ENCODE results near the gene RBM20. TPM values are rescaled to one million over a fixed set of nuclear protein-coding genes. Genes with fewer than 3 reads are reported as not detected.
A peak's percentile ranks its signal among the peaks of the same experiment; 100 is the strongest.
"Not testable (repeated sequence)": the region's sequence is repeated elsewhere in the genome, so short reads cannot be mapped to it uniquely, and the experiment has no call there.

RBM20 gene
- polyA plus RNA-seq, 3 donors from 2014 or later = not detected

- Mint-ChIP-seq H3K36me3 (no peaks in the 10 kb centered on the region), H3K9me3 (no peaks in the 10 kb centered on the region), H3K27ac (no peak overlapping the region), H3K4me3 (no peak overlapping the region), H3K27me3 (ENCODE audit: low read depth in 3 of 3) (peaks cover 0 to 4% (median 2%) of the 10 kb centered on the region in 3 donors), H3K4me1 (no peaks in the 10 kb centered on the region)
- no peak for DNase-seq
Measured at GRCh38 chr10:110664483-110665420, 20.6 kb downstream of the RBM20 start.

- not testable (repeated sequence) for H3K27me3 Mint-ChIP-seq (ENCODE audit: low read depth in 3 of 3)
Measured at GRCh38 chr10:110666259-110666658, 22.1 kb downstream of the RBM20 start.

GRCh38 chr10:110666673-110667072 is 22.5 kb downstream of the RBM20 start:
- H3K4me3 Mint-ChIP-seq = no peak overlapping the region
- H3K27ac Mint-ChIP-seq = no peak overlapping the region
- H3K9me3 Mint-ChIP-seq = no peaks in the 10 kb centered on the region
- H3K36me3 Mint-ChIP-seq = no peaks in the 10 kb centered on the region
- peaks cover 0 to 4% (median 0%) of the 10 kb centered on the region in 3 donors for H3K27me3 Mint-ChIP-seq (ENCODE audit: low read depth in 3 of 3)
- DNase-seq = no peak
- peaks cover 0 to under 1% of the 10 kb centered on the region in 2 donors for H3K4me1 Mint-ChIP-seq

More at GRCh38 chr10:110666259-110666658, 22.1 kb downstream of the RBM20 start:
- not testable (repeated sequence) for DNase-seq, H3K27ac Mint-ChIP-seq, H3K36me3 Mint-ChIP-seq, H3K4me3 Mint-ChIP-seq, H3K9me3 Mint-ChIP-seq, H3K4me1 Mint-ChIP-seq

GRCh38 chr10:110667620-110668343 is 23.6 kb downstream of the RBM20 start:
- no peak overlapping the region for H3K27ac Mint-ChIP-seq
- H3K4me1 Mint-ChIP-seq = peaks cover 6 to 12% of the 10 kb centered on the region in 2 donors
- DNase-seq = no peak
- no peaks in the 10 kb centered on the region for H3K9me3 Mint-ChIP-seq
- no peak overlapping the region for H3K4me3 Mint-ChIP-seq
- peaks cover 0 to 4% (median 0%) of the 10 kb centered on the region in 3 donors for H3K27me3 Mint-ChIP-seq (ENCODE audit: low read depth in 3 of 3)
- no peaks in the 10 kb centered on the region for H3K36me3 Mint-ChIP-seq

- Mint-ChIP-seq H3K36me3 (no peaks in the 10 kb centered on the region), H3K27me3 (ENCODE audit: low read depth in 3 of 3) (peaks cover 0 to 4% (median 0%) of the 10 kb centered on the region in 3 donors), H3K9me3 (no peaks in the 10 kb centered on the region), H3K4me3 (no peak overlapping the region), H3K4me1 (peaks cover 8 to 14% of the 10 kb centered on the region in 2 donors), H3K27ac (no peak overlapping the region)
- DNase-seq = no peak
Measured at GRCh38 chr10:110668443-110668842, 24.3 kb downstream of the RBM20 start.

- Mint-ChIP-seq H3K27me3 (ENCODE audit: low read depth in 3 of 3) (peaks cover 0 to 4% (median 0%) of the 10 kb centered on the region in 3 donors), H3K9me3 (no peaks in the 10 kb centered on the region), H3K27ac (no peak overlapping the region), H3K4me3 (no peak overlapping the region), H3K36me3 (no peaks in the 10 kb centered on the region), H3K4me1 (peaks cover 8 to 14% of the 10 kb centered on the region in 2 donors)
- no peak for DNase-seq
Measured at GRCh38 chr10:110670335-110670734, 26.2 kb downstream of the RBM20 start.

- Mint-ChIP-seq H3K9me3 (no peaks in the 10 kb centered on the region), H3K4me3 (peak overlapping the region; percentile 89 to 96 (median 93)), H3K27me3 (ENCODE audit: low read depth in 3 of 3) (peaks cover 0 to 4% (median 0%) of the 10 kb centered on the region in 3 donors), H3K36me3 (no peaks in the 10 kb centered on the region), H3K27ac (peak overlapping the region; percentile 85 to 96 (median 89)), H3K4me1 (peaks cover 8 to 14% of the 10 kb centered on the region in 2 donors)
- DNase-seq = peak; percentile 58 to 74 (median 66)
Measured at GRCh38 chr10:110671788-110672579, 27.8 kb downstream of the RBM20 start.

- peaks cover 8 to 14% of the 10 kb centered on the region in 2 donors for H3K4me1 Mint-ChIP-seq
- no peak for DNase-seq
- peaks cover 0 to 4% (median 0%) of the 10 kb centered on the region in 3 donors for H3K27me3 Mint-ChIP-seq (ENCODE audit: low read depth in 3 of 3)
- H3K36me3 Mint-ChIP-seq = no peaks in the 10 kb centered on the region
- peaks cover 0 to 2% (median 0%) of the 10 kb centered on the region in 6 donors for H3K9me3 Mint-ChIP-seq
- peak overlapping the region; percentile 85 to 96 (median 89) for H3K27ac Mint-ChIP-seq
- peak overlapping the region; percentile 89 to 96 (median 93) for H3K4me3 Mint-ChIP-seq
Measured at GRCh38 chr10:110672580-110672919, 28.4 kb downstream of the RBM20 start.

GRCh38 chr10:110676016-110676415 is 31.9 kb downstream of the RBM20 start:
- no peak for DNase-seq
- Mint-ChIP-seq H3K4me3 (no peak overlapping the region), H3K27me3 (ENCODE audit: low read depth in 3 of 3) (peaks cover 0 to 3% (median 0%) of the 10 kb centered on the region in 3 donors), H3K9me3 (peaks cover 0 to 2% (median 0%) of the 10 kb centered on the region in 6 donors), H3K36me3 (no peaks in the 10 kb centered on the region), H3K4me1 (peaks cover 8 to 14% of the 10 kb centered on the region in 2 donors), H3K27ac (no peak overlapping the region)

- H3K4me1 Mint-ChIP-seq = no peaks in the 10 kb centered on the region
- H3K36me3 Mint-ChIP-seq = no peaks in the 10 kb centered on the region
- no peak overlapping the region for H3K27ac Mint-ChIP-seq
- no peak overlapping the region for H3K4me3 Mint-ChIP-seq
- H3K9me3 Mint-ChIP-seq = peaks cover 0 to 2% (median 0%) of the 10 kb centered on the region in 6 donors
- no peak for DNase-seq
- peaks cover 0 to 11% (median 2%) of the 10 kb centered on the region in 3 donors for H3K27me3 Mint-ChIP-seq (ENCODE audit: low read depth in 3 of 3)
Measured at GRCh38 chr10:110679486-110680272, 35.5 kb downstream of the RBM20 start.

- Mint-ChIP-seq H3K4me3 (no peak overlapping the region), H3K4me1 (no peaks in the 10 kb centered on the region), H3K36me3 (no peaks in the 10 kb centered on the region), H3K27me3 (ENCODE audit: low read depth in 3 of 3) (peaks cover 0 to 16% (median 2%) of the 10 kb centered on the region in 3 donors), H3K9me3 (peaks cover 0 to 2% (median 0%) of the 10 kb centered on the region in 6 donors), H3K27ac (no peak overlapping the region)
- DNase-seq = no peak
Measured at GRCh38 chr10:110680273-110681020, 36.3 kb downstream of the RBM20 start.

GRCh38 chr10:110681023-110681681 is 37.0 kb downstream of the RBM20 start:
- peaks cover 0 to 17% (median 2%) of the 10 kb centered on the region in 3 donors for H3K27me3 Mint-ChIP-seq (ENCODE audit: low read depth in 3 of 3)
- peaks cover 0 to 2% (median 0%) of the 10 kb centered on the region in 6 donors for H3K9me3 Mint-ChIP-seq
- peak in 2 of 3 donors; percentile 11 to 21 for DNase-seq
- H3K36me3 Mint-ChIP-seq = no peaks in the 10 kb centered on the region
- H3K4me1 Mint-ChIP-seq = no peaks in the 10 kb centered on the region
- H3K4me3 Mint-ChIP-seq = no peak overlapping the region
- no peak overlapping the region for H3K27ac Mint-ChIP-seq

Measured in immature natural killer cell (primary cell).